ENCODE data around the gene TTC7B. TPM values are rescaled to one million over a fixed set of nuclear protein-coding genes. Genes with fewer than 3 reads are reported as not detected.
A peak's percentile ranks its signal among the peaks of the same experiment; 100 is the strongest.

Gene TTC7B
- total RNA-seq, 2 donors from 2014 or later: 5.2 to 10.2 TPM

DNA sequence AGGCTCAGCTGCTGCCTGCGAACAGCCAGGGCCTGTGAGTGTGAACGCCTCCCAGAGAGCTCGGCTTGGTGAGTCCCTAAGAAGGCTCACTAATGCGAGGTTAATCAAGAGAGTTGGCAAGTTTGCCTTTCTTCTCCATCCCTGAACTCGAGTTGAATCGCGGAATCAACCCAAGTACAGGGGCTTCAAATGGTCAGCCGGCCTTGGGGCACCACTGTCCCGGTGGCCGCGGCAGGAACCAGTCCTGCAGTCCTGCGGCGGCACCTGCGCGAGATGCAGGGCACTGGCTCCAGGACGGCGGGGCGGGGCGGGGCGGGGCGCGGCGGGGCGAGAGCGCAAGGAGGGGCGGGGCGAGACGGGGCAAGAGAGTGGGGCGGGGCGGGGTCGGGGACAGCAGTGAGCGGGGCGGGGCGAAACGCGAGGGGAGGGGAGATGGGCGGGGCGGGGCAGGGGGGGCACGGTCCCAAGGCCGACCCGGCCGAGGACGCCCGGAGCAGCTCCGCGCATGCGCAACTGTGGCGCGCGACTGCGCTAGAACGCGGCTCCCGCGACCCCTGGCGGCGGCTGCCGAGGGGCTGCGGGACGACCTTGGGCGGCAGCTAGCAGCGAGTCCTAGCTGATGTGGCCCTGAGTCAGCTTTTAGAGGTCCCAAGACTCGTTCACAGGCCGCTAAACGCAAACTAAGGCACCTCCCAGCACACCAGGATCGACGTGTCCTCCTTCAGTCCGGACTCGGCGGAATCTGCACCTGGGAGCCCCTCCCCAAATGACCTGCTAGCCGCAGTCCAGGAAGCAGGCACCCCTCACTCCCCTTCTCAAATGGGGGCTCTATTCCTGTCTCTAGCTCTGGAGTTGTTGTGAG is 58.0 kb downstream of the TTC7B start:
- ATAC-seq (replicated peaks): peak; percentile 94
- H3K27ac Mint-ChIP-seq: peak overlapping the region; percentile 79
- H3K9me3 Mint-ChIP-seq: peaks cover 5% of the 10 kb centered on the region
- H3K36me3 Mint-ChIP-seq (ENCODE audit: low read depth): no peaks in the 10 kb centered on the region
- H3K4me1 Mint-ChIP-seq: no peaks in the 10 kb centered on the region
- H3K4me3 Mint-ChIP-seq: peak overlapping the region; percentile 76
- H3K27me3 Mint-ChIP-seq: peaks cover 10% of the 10 kb centered on the region

DNA sequence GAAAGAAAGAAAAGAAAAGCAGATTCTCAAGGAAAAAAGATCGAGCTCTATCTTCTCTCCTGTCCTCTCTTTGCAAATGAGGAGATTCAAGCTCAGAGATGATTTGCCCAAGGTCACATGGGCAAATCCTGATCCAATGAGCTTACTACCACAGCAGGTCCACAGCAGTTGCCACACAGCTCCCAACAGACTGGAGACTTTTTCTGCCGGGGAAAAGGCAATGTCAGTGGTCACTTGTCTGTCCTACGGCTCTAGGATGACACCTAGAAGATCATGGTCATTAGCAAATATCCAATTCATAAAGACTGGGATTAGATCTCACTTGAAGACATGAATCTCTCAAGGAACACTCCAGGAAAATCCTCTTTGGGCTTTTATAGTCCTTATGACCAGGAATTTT is 58.8 kb downstream of the TTC7B start:
- H3K4me3 Mint-ChIP-seq: peak overlapping the region; percentile 76
- no peak for ATAC-seq (replicated peaks)
- H3K27me3 Mint-ChIP-seq: peaks cover 6% of the 10 kb centered on the region
- peaks cover under 1% of the 10 kb centered on the region for H3K9me3 Mint-ChIP-seq
- H3K27ac Mint-ChIP-seq: peak overlapping the region; percentile 33
- no peaks in the 10 kb centered on the region for H3K36me3 Mint-ChIP-seq (ENCODE audit: low read depth)
- no peaks in the 10 kb centered on the region for H3K4me1 Mint-ChIP-seq

DNA sequence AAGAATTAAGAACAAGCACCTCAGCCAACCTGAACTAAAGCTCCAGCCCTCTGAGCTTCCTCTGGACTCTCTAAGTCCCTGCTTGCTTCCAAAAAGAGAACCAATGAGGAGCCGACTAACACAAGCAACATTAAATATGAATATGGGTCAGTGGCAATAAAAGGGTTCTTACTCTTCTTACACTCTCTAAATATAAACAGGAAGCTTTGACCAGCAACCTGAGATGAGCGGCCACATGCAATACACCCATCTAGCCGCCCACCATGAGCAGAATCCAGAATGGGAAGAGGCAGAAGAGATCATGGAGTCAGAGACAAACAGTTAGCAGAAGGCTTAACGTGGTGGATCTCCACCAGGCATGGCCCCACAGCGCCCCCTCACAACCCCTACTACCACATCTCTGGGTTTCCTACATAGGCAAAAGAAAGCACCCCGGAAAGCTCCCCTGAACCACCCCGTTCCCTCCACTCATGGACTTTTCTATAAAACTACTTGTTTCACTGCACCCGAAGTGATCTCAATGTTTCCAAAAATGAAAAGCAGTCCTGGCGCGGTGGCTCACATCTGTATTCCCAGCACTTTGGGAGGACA is 59.4 kb downstream of the TTC7B start:
- ATAC-seq (replicated peaks): no peak
- Mint-ChIP-seq H3K9me3 (no peaks in the 10 kb centered on the region), H3K36me3 (ENCODE audit: low read depth) (no peaks in the 10 kb centered on the region), H3K4me3 (peak overlapping the region; percentile 76), H3K27ac (no peak overlapping the region), H3K27me3 (peaks cover 5% of the 10 kb centered on the region), H3K4me1 (no peaks in the 10 kb centered on the region)

DNA sequence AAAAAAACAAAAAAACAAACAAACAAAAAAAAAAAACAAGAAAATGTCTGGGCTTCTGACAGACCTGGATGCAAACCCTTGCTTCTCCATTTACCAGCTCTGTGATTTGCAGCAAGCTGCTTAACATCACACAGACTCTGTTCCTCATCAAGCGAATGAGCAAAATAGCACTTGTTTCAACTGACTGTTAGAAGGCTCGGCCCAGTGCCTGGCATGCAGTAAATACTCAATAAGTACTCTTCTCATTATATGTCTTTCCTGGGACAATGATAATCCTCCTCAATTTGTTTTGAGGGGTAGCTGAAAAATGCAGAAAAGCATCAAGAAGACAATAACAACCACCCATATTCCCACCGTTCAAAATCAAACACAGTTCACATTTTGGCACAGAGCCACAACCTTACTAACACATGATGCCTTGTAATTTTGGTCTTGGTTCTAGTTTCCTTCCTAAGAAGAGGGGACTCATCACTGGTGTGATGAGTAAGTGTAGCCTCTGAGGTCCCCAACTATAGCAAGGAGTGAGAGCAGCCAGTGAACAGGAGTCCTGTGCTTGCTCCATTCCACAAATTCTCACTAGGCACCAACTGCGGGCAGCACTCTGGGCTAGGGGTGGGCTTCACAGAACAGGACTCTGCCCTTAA is 60.4 kb downstream of the TTC7B start:
- Mint-ChIP-seq H3K36me3 (ENCODE audit: low read depth) (no peaks in the 10 kb centered on the region), H3K9me3 (no peaks in the 10 kb centered on the region), H3K4me3 (no peak overlapping the region), H3K4me1 (no peaks in the 10 kb centered on the region), H3K27me3 (peaks cover 5% of the 10 kb centered on the region), H3K27ac (no peak overlapping the region)
- ATAC-seq (replicated peaks): no peak

DNA sequence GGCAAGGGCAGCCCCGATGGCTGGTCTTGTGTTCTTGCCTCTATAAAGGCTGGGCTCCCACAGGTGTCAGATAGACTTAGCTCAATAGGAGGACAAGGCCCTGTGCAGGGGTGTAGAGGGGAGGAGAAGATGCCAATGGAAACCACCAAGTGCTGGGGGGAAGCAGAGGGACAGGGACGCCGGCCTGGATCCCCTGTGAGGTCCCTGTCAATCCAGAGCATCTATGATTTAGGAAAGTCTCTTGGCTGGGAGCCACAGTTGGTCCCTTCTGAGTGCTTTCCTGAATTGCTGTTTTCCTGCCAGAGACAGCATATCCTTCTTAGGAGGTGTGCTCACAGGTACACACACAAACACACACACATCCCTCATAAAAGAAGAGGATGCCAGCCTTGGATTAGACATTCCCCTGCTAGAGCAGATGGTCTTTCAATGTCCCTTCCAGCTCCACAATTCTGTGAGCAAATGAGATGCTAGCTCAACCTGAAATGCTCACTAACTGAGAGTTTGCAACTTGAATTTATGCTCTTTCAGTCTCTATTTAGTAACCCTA is 62.7 kb downstream of the TTC7B start:
- Mint-ChIP-seq H3K27ac (no peak overlapping the region), H3K4me3 (no peak overlapping the region), H3K9me3 (peaks cover 10% of the 10 kb centered on the region), H3K4me1 (no peaks in the 10 kb centered on the region), H3K36me3 (ENCODE audit: low read depth) (no peaks in the 10 kb centered on the region), H3K27me3 (peaks cover 13% of the 10 kb centered on the region)
- no peak for ATAC-seq (replicated peaks)

DNA sequence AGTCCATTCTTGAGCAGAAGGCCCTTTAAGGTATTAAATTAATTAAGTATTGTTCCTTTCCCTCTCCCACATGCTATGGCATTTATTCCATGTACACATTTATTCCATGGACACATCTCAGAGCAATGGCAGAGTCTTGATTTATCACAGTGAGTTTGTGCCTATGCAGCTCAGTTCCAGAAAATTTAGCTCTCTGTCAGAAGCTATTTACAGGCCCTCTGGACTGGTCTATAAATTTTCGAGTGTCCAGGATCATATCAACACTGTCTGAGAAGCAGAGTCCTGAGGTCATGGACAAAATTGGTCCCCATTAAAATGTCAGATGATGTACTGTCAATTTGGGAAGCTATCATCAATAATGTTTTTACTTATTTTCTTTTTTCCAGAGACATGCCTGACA is 65.5 kb downstream of the TTC7B start:
- no peaks in the 10 kb centered on the region for H3K4me1 Mint-ChIP-seq
- no peak for ATAC-seq (replicated peaks)
- H3K27me3 Mint-ChIP-seq: peaks cover 13% of the 10 kb centered on the region
- H3K27ac Mint-ChIP-seq: no peak overlapping the region
- H3K4me3 Mint-ChIP-seq: no peak overlapping the region
- peaks cover 10% of the 10 kb centered on the region for H3K9me3 Mint-ChIP-seq
- no peaks in the 10 kb centered on the region for H3K36me3 Mint-ChIP-seq (ENCODE audit: low read depth)

DNA sequence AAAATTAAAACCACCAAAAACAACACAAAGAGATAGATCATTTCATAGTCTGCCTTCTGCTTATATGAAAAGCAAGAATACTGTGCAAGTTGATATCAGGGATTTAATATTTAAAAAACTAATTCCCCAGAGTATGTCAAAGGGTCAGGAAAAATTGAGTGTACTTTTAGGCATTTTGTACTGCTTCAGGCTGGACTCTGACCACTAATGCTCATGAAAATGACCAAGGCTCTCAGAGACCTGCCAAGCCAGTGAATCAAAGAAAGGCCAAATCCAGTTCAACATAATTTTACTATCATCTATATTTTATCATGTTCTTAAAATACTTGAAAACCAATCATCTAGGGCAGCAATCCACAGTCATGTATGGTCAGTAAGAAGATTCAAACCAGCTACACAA is 66.0 kb downstream of the TTC7B start:
- Mint-ChIP-seq H3K9me3 (peaks cover 10% of the 10 kb centered on the region), H3K27me3 (peaks cover 13% of the 10 kb centered on the region), H3K4me3 (no peak overlapping the region), H3K4me1 (no peaks in the 10 kb centered on the region), H3K27ac (no peak overlapping the region), H3K36me3 (ENCODE audit: low read depth) (no peaks in the 10 kb centered on the region)
- no peak for ATAC-seq (replicated peaks)

DNA sequence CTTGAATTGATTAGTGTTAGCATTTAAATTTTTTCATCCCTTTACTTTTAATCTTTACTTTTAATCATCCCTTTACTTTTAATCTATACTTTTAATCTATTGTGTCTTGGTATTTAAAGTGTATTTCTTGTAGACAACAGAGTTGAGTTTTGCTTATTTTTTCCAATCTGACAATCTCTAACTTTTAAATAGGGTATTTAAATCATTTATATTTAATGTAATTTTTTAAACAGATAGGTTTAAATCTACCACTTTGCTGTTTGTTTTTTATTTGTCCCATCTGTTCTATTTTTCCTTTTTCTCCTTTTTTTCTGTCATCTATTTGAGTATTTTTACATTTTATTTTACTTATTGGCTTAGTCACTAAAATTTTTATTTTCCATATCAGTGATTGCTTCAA is 68.3 kb downstream of the TTC7B start:
- H3K4me3 Mint-ChIP-seq: no peak overlapping the region
- no peak overlapping the region for H3K27ac Mint-ChIP-seq
- peaks cover 8% of the 10 kb centered on the region for H3K27me3 Mint-ChIP-seq
- H3K36me3 Mint-ChIP-seq (ENCODE audit: low read depth): no peaks in the 10 kb centered on the region
- peaks cover 10% of the 10 kb centered on the region for H3K9me3 Mint-ChIP-seq
- ATAC-seq (replicated peaks): no peak
- H3K4me1 Mint-ChIP-seq: no peaks in the 10 kb centered on the region

DNA sequence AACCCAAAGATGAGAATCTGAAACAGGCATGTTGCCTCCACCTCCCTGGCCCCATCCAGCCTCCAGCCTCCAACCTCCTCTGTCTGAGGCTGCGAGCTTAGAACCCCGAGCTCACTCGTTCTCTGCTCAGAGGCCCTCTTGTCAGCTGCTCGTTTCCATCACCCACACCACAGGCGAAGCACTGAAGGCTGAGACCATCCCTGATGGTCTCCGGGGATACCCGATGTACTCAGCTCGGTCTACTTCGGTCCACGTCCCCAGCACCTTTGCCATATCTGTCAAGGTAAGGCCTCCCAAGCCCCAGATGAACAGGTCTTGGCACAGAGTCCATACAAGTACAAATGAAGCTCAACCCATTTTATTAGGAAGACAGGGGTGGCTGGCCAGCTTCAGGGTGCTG is 72.4 kb downstream of the TTC7B start:
- peaks cover 2% of the 10 kb centered on the region for H3K27me3 Mint-ChIP-seq
- H3K9me3 Mint-ChIP-seq: peaks cover 3% of the 10 kb centered on the region
- H3K4me3 Mint-ChIP-seq: no peak overlapping the region
- no peaks in the 10 kb centered on the region for H3K36me3 Mint-ChIP-seq (ENCODE audit: low read depth)
- ATAC-seq (replicated peaks): no peak
- H3K27ac Mint-ChIP-seq: no peak overlapping the region
- no peaks in the 10 kb centered on the region for H3K4me1 Mint-ChIP-seq

DNA sequence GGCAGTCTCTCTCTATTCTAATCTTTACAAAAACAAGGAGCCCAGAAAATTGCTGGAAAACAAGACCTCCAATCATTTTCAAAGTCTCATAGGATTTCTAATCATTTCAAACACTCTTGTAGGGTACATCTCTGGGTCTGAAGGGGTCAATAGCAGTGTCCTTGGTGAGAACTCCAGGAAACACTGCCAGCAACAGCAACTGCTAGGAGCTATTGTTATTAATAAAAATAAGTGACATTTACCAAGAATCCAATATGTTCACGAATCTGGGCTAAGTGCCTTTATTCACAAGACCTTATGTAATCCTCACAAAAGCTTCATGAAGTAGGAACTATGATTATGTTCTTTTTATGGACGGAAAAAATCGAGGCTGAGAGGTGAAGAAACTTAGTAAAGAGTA is 72.8 kb downstream of the TTC7B start:
- H3K4me3 Mint-ChIP-seq: no peak overlapping the region
- no peak overlapping the region for H3K27ac Mint-ChIP-seq
- H3K4me1 Mint-ChIP-seq: no peaks in the 10 kb centered on the region
- H3K9me3 Mint-ChIP-seq: no peaks in the 10 kb centered on the region
- H3K27me3 Mint-ChIP-seq: no peaks in the 10 kb centered on the region
- no peaks in the 10 kb centered on the region for H3K36me3 Mint-ChIP-seq (ENCODE audit: low read depth)
- no peak for ATAC-seq (replicated peaks)

DNA sequence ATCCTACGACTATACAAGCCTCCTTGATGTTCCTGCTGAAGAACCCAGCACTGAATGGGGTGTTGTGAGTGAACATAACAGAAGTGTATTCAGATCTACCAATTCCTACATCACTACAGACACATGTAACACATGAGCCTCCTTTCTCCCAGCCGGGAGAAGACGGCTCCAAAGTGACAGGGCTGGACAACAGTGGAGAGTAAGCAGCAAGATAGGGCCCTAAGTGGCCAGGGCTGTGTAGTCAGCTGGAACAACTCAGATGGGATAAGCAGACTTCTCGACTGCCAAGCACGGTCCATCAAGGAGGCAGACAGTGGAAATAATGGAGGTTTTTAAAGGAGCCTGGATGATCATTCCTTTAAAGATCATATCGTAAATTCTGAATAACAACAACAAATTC is 73.5 kb downstream of the TTC7B start:
- H3K27ac Mint-ChIP-seq: no peak overlapping the region
- H3K4me3 Mint-ChIP-seq: no peak overlapping the region
- no peaks in the 10 kb centered on the region for H3K27me3 Mint-ChIP-seq
- no peaks in the 10 kb centered on the region for H3K36me3 Mint-ChIP-seq (ENCODE audit: low read depth)
- H3K9me3 Mint-ChIP-seq: no peaks in the 10 kb centered on the region
- H3K4me1 Mint-ChIP-seq: no peaks in the 10 kb centered on the region
- no peak for ATAC-seq (replicated peaks)

DNA sequence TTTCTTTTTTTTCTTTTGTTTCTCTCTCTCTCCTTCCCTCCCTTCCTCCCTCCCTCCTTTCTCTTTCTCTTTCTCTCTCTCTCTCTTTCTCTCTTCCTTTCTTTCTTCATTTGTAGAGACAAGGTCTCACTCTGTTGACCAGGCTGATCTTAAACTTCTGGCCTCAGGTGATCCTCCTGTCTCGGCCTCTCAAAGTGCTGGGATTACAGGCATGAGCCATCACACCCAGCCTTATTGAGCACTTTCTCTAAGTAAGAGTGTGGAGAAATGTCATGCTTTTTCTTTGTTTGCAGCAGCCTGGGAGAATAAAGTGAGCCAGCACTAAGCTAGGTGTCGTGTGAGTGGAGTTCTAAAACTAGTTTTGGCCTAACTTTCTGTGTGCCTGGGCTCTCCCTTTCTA is 74.0 kb downstream of the TTC7B start:
- no peak for ATAC-seq (replicated peaks)
- Mint-ChIP-seq H3K4me1 (no peaks in the 10 kb centered on the region), H3K36me3 (ENCODE audit: low read depth) (no peaks in the 10 kb centered on the region), H3K27ac (no peak overlapping the region), H3K9me3 (no peaks in the 10 kb centered on the region), H3K27me3 (no peaks in the 10 kb centered on the region), H3K4me3 (no peak overlapping the region)

DNA sequence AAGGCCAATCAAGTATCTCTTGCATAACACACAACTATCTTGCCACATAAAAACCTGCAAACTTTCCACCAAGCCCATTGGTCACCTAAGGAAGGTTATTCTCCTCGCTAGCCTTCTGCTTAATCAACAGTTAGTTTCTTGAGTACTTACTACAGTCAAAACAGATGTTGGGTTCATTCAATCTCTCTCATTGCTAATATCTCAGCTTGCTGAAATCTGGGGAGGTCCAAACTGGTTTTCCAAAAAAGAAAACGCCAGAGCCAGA is 74.6 kb downstream of the TTC7B start:
- Mint-ChIP-seq H3K27ac (no peak overlapping the region), H3K36me3 (ENCODE audit: low read depth) (no peaks in the 10 kb centered on the region), H3K4me3 (no peak overlapping the region)

DNA sequence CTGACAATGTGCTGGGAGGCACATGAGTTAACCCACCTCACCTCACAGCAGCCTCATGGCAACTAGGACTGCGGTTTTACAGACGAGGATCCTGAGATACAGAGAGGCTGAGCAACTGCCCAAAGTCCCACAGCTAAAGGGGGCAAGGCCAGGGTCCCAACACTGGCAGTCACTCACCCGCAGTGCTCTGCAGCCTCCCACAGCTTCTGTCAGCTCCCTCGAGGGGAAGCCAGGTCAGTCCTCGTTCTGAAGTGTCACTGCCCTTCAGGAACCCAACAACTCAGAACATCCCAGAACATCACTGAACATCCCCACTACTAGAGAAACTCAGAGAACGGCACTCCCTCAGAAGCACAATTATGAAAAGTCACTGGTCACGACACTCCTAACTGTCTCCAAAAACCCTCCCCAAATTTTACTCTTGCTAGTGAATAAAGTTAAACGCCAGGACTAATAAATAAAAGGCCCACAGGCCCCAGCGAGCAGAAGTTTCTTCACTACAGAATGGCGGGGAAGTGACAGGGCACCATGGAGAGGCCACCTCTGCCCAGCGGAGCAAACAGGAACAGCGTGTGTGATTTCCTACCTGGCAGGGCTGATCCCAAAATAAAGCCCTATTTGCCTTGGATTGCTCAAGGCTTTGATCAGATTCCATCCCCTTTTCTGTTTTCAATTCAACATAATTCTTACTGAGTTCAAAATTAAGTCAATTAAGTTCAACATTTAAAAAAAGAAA is 75.1 kb downstream of the TTC7B start:
- no peak overlapping the region for H3K4me3 Mint-ChIP-seq
- no peaks in the 10 kb centered on the region for H3K27me3 Mint-ChIP-seq
- no peaks in the 10 kb centered on the region for H3K9me3 Mint-ChIP-seq
- H3K27ac Mint-ChIP-seq: no peak overlapping the region
- no peak for ATAC-seq (replicated peaks)
- no peaks in the 10 kb centered on the region for H3K36me3 Mint-ChIP-seq (ENCODE audit: low read depth)
- H3K4me1 Mint-ChIP-seq: no peaks in the 10 kb centered on the region

More for the DNA sequence above, 74.6 kb downstream of the TTC7B start:
- no peaks in the 10 kb centered on the region for H3K9me3 Mint-ChIP-seq
- no peaks in the 10 kb centered on the region for H3K27me3 Mint-ChIP-seq
- no peak for ATAC-seq (replicated peaks)
- H3K4me1 Mint-ChIP-seq: no peaks in the 10 kb centered on the region

All from activated T-helper 17 cell treated with anti-CD3 and anti-CD28 coated beads, Interleukin-2, amount 50 U/mL, for 72 hours (primary cell).